Mesenchymal stem cell (in vitro differentiated cells and primary cell): ENCODE data around the gene RTN4RL2.
A peak's percentile ranks its signal among the peaks of the same experiment; 100 is the strongest.

Experiments
- DNase-seq: peaks from one replicate; pipeline ENCODE4 v3.0.0-alpha.2; 2013
- H2AFZ ChIP-seq: one replicate; pipeline ENCODE4 v1.6.1; 2013; ENCODE audit warnings: low read depth, mild to moderate bottlenecking, control low read depth, inconsistent platforms, low read length, moderate library complexity
- H2AK5ac ChIP-seq: 2 replicates; pipeline ENCODE4 v1.6.1; 2013; ENCODE audit warnings: low read length, moderate library complexity, mild to moderate bottlenecking, inconsistent platforms; ENCODE audit not compliant: severe bottlenecking
- H2BK120ac ChIP-seq: one replicate; pipeline ENCODE4 v1.6.1; 2013; ENCODE audit warnings: low read depth, mild to moderate bottlenecking, inconsistent platforms, low read length, moderate library complexity
- H2BK12ac ChIP-seq, 2 experiments: one replicate each; pipeline ENCODE4 v1.6.1; 2013; ENCODE audit warnings: inconsistent platforms in 2 of 2, low read length in 2 of 2, mild to moderate bottlenecking in 2 of 2, moderate library complexity in 2 of 2, control low read depth in 1 of 2
- H2BK15ac ChIP-seq: one replicate; pipeline ENCODE4 v1.6.1; 2013; ENCODE audit warnings: mild to moderate bottlenecking, low read depth, inconsistent platforms; ENCODE audit not compliant: poor library complexity, severe bottlenecking
- H2BK5ac ChIP-seq: 2 replicates; pipeline ENCODE4 v1.6.1; 2013; ENCODE audit warnings: low read depth, mild to moderate bottlenecking, low read length, control low read depth, inconsistent platforms; ENCODE audit not compliant: poor library complexity, severe bottlenecking
- H3K14ac ChIP-seq, 2 experiments: one replicate each; pipeline ENCODE4 v1.6.1; 2013; ENCODE audit warnings: inconsistent platforms in 2 of 2, low read length in 2 of 2, control low read depth in 1 of 2, mild to moderate bottlenecking in 1 of 2, moderate library complexity in 1 of 2
- H3K18ac ChIP-seq, 2 experiments: one replicate each; pipeline ENCODE4 v1.6.1; 2013; ENCODE audit warnings: inconsistent platforms in 2 of 2, low read length in 2 of 2, control low read depth in 1 of 2, low read depth in 1 of 2, mild to moderate bottlenecking in 1 of 2
- H3K23ac ChIP-seq, 2 experiments: one replicate each; pipeline ENCODE4 v1.6.1; 2013; ENCODE audit warnings: inconsistent platforms in 2 of 2, low read length in 2 of 2, mild to moderate bottlenecking in 2 of 2, moderate library complexity in 2 of 2, control low read depth in 1 of 2
- H3K27ac ChIP-seq: 2 replicates; pipeline ENCODE4 v1.5.1; 2013; ENCODE audit warnings: mild to moderate bottlenecking, moderate library complexity, low read length, control low read depth, inconsistent platforms; ENCODE audit not compliant: poor library complexity, severe bottlenecking
- H3K27me3 ChIP-seq, 2 experiments: 2 replicates each; pipeline versions ENCODE4 v1.6.1 to v1.7.0; 2013; ENCODE audit warnings: low read length in 2 of 2, mild to moderate bottlenecking in 2 of 2, moderate library complexity in 2 of 2, control low read depth in 1 of 2, inconsistent platforms in 1 of 2; ENCODE audit not compliant: control insufficient read depth in 1 of 2, insufficient read depth in 1 of 2
- H3K36me3 ChIP-seq, 2 experiments: 2 replicates each; pipeline versions ENCODE4 v1.6.1 to v1.7.0; 2013; ENCODE audit warnings: low read length in 2 of 2, control low read depth in 1 of 2, inconsistent platforms in 1 of 2, low read depth in 1 of 2, mild to moderate bottlenecking in 1 of 2; ENCODE audit not compliant: insufficient read depth in 2 of 2, control insufficient read depth in 1 of 2
- H3K4ac ChIP-seq, 2 experiments: one replicate each; pipeline ENCODE4 v1.6.1; 2013; ENCODE audit warnings: inconsistent platforms in 2 of 2, low read length in 2 of 2, mild to moderate bottlenecking in 2 of 2, moderate library complexity in 2 of 2, control low read depth in 1 of 2, low read depth in 1 of 2
- H3K4me1 ChIP-seq: 2 replicates; pipeline ENCODE4 v1.6.1; 2013; ENCODE audit warnings: low read depth, low read length, control low read depth; ENCODE audit not compliant: control insufficient read depth, insufficient read depth
- H3K4me2 ChIP-seq: 2 replicates; pipeline ENCODE4 v1.6.1; 2013; ENCODE audit warnings: low read length, mild to moderate bottlenecking, inconsistent platforms; ENCODE audit not compliant: poor library complexity, severe bottlenecking
- H3K4me3 ChIP-seq, 2 experiments: 2 replicates each; pipeline versions ENCODE4 v1.5.1 to v1.7.0; 2013; ENCODE audit warnings: low read length in 2 of 2, mild to moderate bottlenecking in 2 of 2, control low read depth in 1 of 2, low read depth in 1 of 2; ENCODE audit not compliant: insufficient read depth in 1 of 2
- H3K79me1 ChIP-seq: replicated peaks from 2 replicates; pipeline ENCODE4 v1.6.1; 2013; ENCODE audit warnings: mild to moderate bottlenecking, control low read depth, low read length, inconsistent platforms; ENCODE audit not compliant: poor library complexity, severe bottlenecking
- H3K9ac ChIP-seq: 2 replicates; pipeline ENCODE4 v1.7.0; 2013; ENCODE audit warnings: mild to moderate bottlenecking, low read length, moderate library complexity
- H3K9me3 ChIP-seq: 2 replicates; pipeline ENCODE4 v1.7.0; 2013; ENCODE audit warnings: mild to moderate bottlenecking, low read length; ENCODE audit not compliant: control insufficient read depth
- H4K8ac ChIP-seq: one replicate; pipeline ENCODE4 v1.6.1; 2013; ENCODE audit warnings: inconsistent platforms, mild to moderate bottlenecking, low read length, moderate library complexity
- H4K91ac ChIP-seq: one replicate; pipeline ENCODE4 v1.6.1; 2013; ENCODE audit warnings: mild to moderate bottlenecking, low read length, inconsistent platforms
- WGBS: methylation state at CpG from one replicate; pipeline ENCODE4 v1.1.7; 2013; ENCODE audit warnings: mixed read lengths; 5-methylcytosine and 5-hydroxymethylcytosine counted together

Gene RTN4RL2

DNA sequence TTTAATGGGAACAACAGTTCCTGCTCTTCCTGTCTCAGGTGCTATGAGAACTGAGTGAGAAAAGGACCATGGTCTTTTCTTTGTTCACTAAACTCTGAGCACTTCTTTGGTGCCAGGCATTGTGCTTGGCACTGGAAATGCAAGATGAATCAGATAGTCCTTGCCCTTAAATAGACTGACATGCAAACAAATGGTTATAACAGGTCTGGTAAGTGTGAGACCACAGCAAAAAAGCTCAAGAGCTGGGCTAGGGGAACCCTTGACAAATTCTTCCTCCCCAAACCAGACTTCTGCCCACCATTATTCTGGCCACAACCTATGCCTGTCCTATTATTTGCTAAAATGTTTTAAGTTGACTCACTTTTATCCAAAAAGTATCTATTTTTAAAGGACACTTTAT, 38.5 kb upstream of the RTN4RL2 start:
- Histone ChIP-seq H2AK5ac (no peak overlapping the region), H2BK5ac (no peak overlapping the region), H3K36me3 (peaks cover 10 to 93% of the 10 kb centered on the region in 2 experiments)

DNA sequence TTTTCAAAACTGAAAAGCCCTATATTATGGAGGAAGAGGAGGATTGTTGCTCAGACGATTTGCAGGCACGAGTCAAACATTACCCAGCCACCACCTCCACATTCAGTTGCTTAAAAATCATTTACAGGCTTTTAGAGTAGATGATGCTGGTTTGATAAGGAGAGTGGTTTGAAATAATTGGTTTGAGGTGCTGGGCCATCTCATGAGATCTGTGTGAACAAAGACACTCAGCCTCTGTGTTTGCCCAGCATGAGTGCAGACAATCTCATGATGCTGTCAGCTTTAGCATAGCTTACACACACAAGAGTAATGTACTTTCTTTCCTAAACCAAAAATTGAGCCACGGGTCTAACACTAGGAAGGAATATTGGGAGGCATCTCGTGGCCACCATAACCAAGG, 37.7 kb upstream of the RTN4RL2 start:
- H3K14ac ChIP-seq: no peak overlapping the region
- H2BK12ac ChIP-seq: no peak overlapping the region
- H3K4ac ChIP-seq: no peak overlapping the region
- no peak overlapping the region for H2AFZ ChIP-seq
- no peak overlapping the region for H3K18ac ChIP-seq
- H3K79me1 ChIP-seq: peaks cover 4% of the 10 kb centered on the region
- H3K27me3 ChIP-seq: no peaks in the 10 kb centered on the region
- no peak overlapping the region for H2BK15ac ChIP-seq
- peaks cover 3% of the 10 kb centered on the region for H3K9me3 ChIP-seq
- peaks cover 29% of the 10 kb centered on the region for H3K4me1 ChIP-seq
- H3K27ac ChIP-seq: no peak overlapping the region
- H3K4me3 ChIP-seq: peak overlapping the region in 1 of 2 experiments; percentile 40
- H2BK5ac ChIP-seq: no peak overlapping the region
- H3K36me3 ChIP-seq: peaks cover 4 to 84% of the 10 kb centered on the region in 2 experiments
- WGBS: 79% methylated on average over 2 of the region's 4 CpGs
- H4K8ac ChIP-seq: no peak overlapping the region
- no peak overlapping the region for H3K23ac ChIP-seq
- peak overlapping the region; percentile 96 for H3K9ac ChIP-seq
- no peak for DNase-seq
- H4K91ac ChIP-seq: no peak overlapping the region
- peak overlapping the region; percentile 23 for H2AK5ac ChIP-seq
- no peak overlapping the region for H2BK120ac ChIP-seq
- no peak overlapping the region for H3K4me2 ChIP-seq

More for the DNA sequence above, 38.5 kb upstream of the RTN4RL2 start:
- no peak overlapping the region for H2BK12ac ChIP-seq
- no peak overlapping the region for H2BK15ac ChIP-seq
- H3K18ac ChIP-seq: no peak overlapping the region
- no peak overlapping the region for H3K4ac ChIP-seq
- H2AFZ ChIP-seq: no peak overlapping the region
- peak overlapping the region; percentile 96 for H3K9ac ChIP-seq
- no peak overlapping the region for H3K27ac ChIP-seq
- H2BK120ac ChIP-seq: no peak overlapping the region
- peaks cover 6% of the 10 kb centered on the region for H3K9me3 ChIP-seq
- peaks cover 4% of the 10 kb centered on the region for H3K79me1 ChIP-seq
- no peak overlapping the region for H3K14ac ChIP-seq
- no peak overlapping the region for H3K23ac ChIP-seq
- no peak for DNase-seq
- H3K27me3 ChIP-seq: no peaks in the 10 kb centered on the region
- H4K8ac ChIP-seq: no peak overlapping the region
- H3K4me1 ChIP-seq: peaks cover 23% of the 10 kb centered on the region
- H3K4me2 ChIP-seq: no peak overlapping the region
- no peak overlapping the region for H4K91ac ChIP-seq
- H3K4me3 ChIP-seq: no peak overlapping the region

DNA sequence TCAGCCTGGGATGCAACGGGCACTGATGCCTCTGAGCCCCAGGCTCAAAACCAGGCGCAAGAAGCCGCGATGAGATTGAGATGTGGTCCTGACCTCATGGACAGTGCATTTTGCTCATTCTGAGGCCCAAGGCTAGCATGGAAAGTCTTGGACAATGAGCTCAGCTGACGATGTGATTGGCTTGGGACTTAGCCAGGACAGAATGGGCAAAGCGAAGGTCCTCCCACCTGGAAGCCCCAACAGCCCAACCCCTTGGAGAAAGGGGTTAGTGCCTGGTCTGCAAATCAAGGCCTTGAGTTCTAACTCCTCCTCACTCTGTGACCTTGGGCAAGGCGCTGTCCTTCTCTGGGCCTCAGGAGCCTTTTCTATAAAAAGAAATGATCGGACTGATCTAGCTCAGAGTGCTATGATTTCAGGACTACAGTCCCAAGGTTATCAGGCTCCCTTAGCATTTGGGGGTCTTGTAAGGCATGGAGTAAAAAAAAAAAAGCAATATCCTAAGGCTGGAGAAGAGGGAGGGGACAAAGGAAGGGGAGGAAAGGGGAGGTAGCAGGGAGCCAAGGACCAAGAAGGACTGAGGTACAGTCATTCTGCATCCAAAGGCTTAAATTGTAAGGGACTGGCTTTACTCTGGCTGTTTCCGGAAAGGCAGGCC, 36.1 kb upstream of the RTN4RL2 start:
- H3K4me2 ChIP-seq: no peak overlapping the region
- peak overlapping the region; percentile 96 for H3K9ac ChIP-seq
- no peak overlapping the region for H2AFZ ChIP-seq
- H3K27me3 ChIP-seq: no peaks in the 10 kb centered on the region
- H2BK12ac ChIP-seq: no peak overlapping the region
- H4K91ac ChIP-seq: no peak overlapping the region
- 87% methylated on average over 9 of the region's 9 CpGs for WGBS
- peaks cover 4% of the 10 kb centered on the region for H3K79me1 ChIP-seq
- H3K4ac ChIP-seq: no peak overlapping the region
- no peak overlapping the region for H2BK120ac ChIP-seq
- H4K8ac ChIP-seq: no peak overlapping the region
- no peak overlapping the region for H3K18ac ChIP-seq
- H3K27ac ChIP-seq: peak overlapping the region; percentile 32
- peak overlapping the region in 1 of 2 experiments; percentile 86 for H3K4me3 ChIP-seq
- H3K36me3 ChIP-seq: peaks cover 4 to 68% of the 10 kb centered on the region in 2 experiments
- DNase-seq: no peak
- H2BK15ac ChIP-seq: no peak overlapping the region
- no peak overlapping the region for H2AK5ac ChIP-seq
- no peak overlapping the region for H3K23ac ChIP-seq
- no peak overlapping the region for H3K14ac ChIP-seq
- H3K9me3 ChIP-seq: no peaks in the 10 kb centered on the region
- H2BK5ac ChIP-seq: no peak overlapping the region
- peaks cover 29% of the 10 kb centered on the region for H3K4me1 ChIP-seq

DNA sequence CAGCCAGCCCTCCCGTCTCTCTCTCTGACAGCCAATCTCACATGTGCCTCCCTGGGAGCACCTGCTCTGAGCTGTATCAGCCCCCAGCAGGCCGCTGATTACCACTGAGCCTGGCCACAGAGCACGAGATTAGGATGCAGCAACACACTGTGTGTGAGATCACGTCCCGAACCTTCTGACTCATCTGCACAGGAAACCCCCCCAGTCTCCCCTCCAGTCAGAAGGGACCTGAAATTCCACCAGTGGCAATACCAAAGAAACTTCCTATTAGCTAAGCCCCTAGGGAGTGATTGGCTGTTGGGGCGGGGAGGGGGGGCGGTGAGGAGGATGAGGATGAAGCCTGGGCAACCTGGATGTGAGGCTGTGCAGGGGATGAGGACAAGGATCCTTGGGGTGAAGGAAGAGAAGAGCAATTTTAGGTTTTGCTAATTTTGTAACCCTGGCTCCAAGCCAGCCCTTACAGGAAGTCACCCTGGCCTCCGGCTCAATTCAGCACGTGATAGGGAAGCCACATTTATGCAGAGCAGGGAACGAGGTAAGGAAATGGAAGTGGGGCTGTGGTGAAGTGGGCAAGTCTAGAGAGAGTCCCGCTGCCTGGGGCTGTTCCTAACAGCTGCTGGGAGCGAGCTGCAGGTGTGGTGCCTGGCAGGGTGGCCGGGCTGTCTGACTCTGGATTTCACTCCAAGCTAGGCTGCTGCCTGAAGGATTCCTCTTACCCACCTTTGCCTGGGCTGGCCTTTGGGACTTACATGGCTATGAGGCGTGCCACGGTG, 35.4 kb upstream of the RTN4RL2 start:
- Histone ChIP-seq H3K4me3 (peak overlapping the region in 1 of 2 experiments; percentile 86), H3K23ac (no peak overlapping the region)
- 35% methylated on average over 15 of the region's 15 CpGs for WGBS

More for the DNA sequence above, 35.4 kb upstream of the RTN4RL2 start:
- Histone ChIP-seq H4K91ac (peak overlapping the region; percentile 53), H2BK5ac (no peak overlapping the region), H2BK12ac (no peak overlapping the region), H3K9me3 (no peaks in the 10 kb centered on the region), H3K4me1 (peaks cover 29% of the 10 kb centered on the region), H2BK120ac (no peak overlapping the region), H3K4ac (peak overlapping the region; percentile 2 to 66), H3K4me2 (no peak overlapping the region), H2AFZ (no peak overlapping the region), H2BK15ac (no peak overlapping the region), H3K79me1 (peaks cover 4% of the 10 kb centered on the region), H3K14ac (no peak overlapping the region), H4K8ac (peak overlapping the region; percentile 59), H3K27me3 (no peaks in the 10 kb centered on the region), H2AK5ac (no peak overlapping the region), H3K18ac (peak overlapping the region in 1 of 2 experiments; percentile 52), H3K36me3 (peaks cover 4 to 61% of the 10 kb centered on the region in 2 experiments), H3K27ac (peak overlapping the region; percentile 14), H3K9ac (peak overlapping the region; percentile 96)
- DNase-seq: peak; percentile 86
